Hypothalamus (tissue), 51 donors: ENCODE results near the gene PRKAB2.
"Not testable (repeated sequence)": the region's sequence is repeated elsewhere in the genome, so short reads cannot be mapped to it uniquely, and the experiment has no call there.

ENCODE experiments used
- DNase-seq, 51 donors: peaks; one replicate each; lab custom pipeline; 2025; lab: John Stamatoyannopoulos, UW

Gene PRKAB2

DNA sequence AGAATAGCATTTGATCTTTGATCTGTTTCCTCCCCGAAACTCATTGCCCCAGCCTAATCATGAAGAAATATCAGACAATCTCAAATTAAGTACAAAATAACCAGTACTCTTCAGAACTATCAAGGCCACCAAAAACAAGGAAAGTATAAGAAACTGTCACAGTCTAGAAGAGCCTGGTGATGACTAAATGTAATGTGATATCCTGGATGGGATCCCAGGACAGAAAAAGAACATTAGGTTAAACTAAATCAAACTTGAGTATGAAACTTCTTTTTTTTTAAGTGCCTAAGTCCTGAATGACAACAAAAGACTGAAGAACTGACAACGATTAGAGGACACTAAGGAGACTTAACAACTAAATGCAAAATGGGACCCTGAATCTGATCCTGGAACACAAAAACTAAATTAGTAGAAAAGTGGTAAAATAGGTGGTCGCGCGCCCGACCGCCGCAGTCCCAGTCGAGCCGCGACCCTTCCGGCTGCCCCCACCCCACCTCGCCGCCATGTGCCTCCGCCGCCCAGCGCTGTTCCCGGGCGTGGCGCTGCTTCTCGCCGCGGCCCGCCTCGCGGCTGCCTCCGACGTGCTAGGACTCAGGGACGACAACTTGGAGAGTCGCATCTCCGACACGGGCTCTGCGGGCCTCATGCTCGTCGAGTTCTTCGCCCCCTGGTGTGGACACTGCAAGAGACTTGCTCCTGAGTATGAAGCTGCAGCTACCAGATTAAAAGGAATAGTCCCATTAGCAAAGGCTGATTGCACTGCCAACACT, 5.5 kb upstream of the PRKAB2 start:
- no peak for DNase-seq

DNA sequence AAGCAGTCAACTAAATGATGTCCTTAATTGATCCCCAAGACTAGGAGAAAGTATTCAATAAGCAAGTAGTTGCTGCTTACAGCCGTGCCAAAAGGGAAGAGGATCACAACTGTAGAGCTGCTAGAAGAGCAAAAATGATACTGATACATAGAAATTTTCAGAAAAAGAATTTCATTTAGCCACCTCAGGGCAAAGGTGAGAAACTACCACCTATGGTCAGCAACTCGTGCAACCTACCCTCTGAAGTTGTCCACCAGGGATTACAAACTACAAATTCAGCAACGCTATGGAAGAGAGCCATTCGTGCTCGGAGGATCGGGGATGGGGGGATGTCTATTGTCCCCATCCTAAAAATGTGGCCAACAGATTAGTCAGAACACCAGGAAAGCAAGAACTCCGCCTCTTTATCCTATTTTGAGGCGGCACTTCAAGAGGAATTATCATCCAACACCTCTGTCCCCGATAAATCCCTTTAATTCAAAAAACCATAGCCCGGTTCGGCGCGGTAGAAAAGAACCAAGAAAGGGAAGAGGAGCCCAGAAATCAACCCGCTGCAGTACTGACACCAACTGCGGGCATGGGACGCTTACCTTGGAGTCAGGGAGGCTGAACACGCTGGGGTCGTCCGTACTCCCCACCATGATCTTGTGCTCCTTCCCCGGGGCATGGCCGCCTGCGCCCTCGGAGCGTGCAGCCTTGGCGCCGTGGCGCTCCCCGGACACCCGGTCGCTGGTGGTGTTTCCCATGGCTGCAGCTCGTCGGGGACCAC, 687 bp downstream of the PRKAB2 start:
- DNase-seq: peak in 6 of 51 donors; percentile 18 to 65 (median 33)

DNA sequence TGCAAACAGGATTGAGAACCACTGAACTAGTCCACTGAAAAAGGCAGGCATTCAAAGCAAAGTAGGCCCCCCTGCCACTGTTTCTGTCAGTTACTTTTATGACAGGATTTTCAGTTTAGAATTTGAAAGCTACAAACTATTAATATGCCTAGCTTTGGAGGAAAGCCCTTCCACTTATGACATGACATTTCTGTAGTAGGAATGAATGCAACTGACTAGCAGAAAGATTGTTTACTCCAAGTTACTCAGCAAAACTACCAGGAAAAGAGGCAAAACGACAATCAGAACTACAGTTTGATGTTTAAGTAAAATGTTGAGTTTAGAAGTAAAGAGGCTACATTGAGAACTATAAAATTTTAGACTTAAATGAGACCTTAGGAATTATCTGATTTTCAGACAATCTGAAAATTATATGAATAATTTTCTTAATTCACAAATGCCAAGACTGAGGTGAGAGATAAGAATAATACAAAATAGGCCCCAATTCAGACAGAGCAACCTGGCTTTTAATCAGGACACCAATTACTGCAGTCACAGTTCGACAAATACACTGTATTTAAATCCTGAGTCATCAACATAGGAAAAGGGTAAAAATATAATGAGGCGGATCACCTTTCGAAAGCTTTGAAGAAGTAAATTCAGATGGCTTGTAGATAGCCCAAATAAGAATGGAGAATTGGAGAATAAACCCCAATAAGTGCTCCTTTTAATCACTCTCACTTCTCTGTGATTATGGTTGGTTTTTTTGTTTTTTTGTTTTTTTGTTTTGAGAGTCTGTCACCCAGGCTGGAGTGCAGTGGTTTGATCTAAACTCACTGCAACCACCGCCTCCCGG, 2.2 kb downstream of the PRKAB2 start:
- DNase-seq: no peak

- no peak for DNase-seq
Measured at GRCh38 chr1:147169171-147169570, 3.1 kb downstream of the PRKAB2 start.

DNA sequence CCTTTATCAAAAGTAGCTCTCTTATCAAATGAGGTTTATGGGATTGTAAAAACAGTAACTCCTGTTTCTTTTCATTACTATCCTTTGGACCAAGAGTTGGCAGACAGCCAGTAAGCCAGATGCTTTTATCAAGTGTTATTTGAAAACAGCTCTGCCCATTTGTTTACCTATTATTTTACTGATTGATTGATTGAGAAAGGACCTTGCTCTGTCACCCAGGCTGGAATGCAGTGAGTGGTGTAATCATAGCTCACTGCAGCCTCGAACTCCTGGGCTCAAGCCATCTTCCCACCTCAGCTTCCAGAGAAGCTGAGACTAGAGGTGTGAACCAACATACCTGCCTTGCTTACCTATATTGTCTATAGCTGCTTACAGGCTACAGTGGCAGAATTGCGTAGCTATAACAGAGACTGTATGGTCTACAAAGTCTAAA, 3.6 kb downstream of the PRKAB2 start:
- no peak for DNase-seq

DNA sequence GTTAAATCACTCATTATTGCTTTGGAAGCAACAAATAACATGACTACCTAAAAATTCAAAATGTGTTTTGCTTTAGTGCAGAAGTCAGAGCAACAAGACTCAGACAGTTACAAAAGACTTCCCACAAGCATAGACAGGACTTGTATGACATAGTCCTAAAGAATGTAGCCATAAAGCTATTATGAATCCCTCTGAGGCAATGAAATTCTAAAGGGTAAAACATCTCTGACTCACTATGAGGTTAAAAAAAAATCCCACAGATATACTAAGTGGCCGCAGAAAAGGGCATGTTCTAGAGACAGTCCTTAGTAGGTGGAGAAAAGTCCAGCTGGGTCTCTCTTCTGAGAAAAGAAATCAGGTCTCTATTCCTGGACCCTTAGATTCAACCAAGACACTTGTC, 4.9 kb downstream of the PRKAB2 start:
- no peak for DNase-seq

DNA sequence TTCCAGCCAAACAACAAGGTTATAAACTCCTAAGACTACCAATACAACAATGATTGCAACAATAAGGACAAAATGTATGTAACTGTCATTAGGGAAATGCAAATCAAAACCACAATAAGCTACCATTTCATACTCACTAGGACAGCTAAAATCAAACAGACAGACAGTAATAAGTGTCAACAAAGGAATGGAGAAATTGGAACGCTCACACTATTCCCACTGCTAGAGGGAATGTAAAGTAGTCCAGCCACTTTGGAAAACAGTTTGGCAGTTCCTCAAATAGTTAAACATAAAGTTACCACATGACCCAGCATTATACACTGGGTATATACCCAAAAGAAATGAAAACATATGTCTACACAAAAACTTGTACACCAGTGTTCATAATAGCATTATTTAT, 9.3 kb downstream of the PRKAB2 start:
- no peak for DNase-seq

DNA sequence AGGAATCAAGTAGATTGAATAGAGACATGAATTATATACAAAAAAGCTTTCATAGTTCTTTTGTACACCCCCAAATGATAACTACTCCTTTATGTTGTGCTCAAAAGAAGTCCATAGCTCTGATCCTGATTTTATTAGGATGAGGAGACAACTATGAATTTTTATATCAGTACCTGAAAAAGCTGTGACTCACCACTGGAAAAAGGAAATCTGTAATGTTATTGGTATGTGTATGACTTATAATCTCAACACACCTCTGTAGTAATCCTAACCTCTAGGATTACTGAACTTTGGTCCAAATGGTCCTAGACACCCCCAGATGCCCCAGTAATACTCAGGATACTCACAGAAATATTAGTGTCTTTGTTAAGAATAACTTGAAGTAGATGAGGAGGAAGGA, 10.2 kb downstream of the PRKAB2 start:
- no peak for DNase-seq

DNA sequence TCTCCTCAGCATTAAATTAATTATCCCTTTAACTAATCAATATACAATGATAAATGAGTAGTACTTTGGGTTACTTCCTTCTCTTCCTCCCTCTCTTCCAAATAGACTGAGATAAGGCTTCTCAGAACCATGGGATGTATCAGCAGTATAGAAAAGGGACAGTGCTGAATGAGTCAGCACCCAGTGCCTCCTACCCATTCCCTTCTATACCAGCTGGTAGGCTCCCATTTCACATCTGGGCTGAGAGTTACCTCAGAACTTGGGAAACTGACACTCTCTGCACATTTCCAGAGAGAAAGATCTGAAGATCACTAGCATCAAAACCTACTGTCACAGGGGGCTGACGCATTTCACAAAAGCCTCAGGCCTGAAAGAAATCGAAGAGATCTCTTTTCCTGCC, 15.2 kb downstream of the PRKAB2 start:
- DNase-seq: peak in 1 of 51 donors; percentile 1

- DNase-seq: no peak
Measured at GRCh38 chr1:147156642-147157041, 15.6 kb downstream of the PRKAB2 start.

DNA sequence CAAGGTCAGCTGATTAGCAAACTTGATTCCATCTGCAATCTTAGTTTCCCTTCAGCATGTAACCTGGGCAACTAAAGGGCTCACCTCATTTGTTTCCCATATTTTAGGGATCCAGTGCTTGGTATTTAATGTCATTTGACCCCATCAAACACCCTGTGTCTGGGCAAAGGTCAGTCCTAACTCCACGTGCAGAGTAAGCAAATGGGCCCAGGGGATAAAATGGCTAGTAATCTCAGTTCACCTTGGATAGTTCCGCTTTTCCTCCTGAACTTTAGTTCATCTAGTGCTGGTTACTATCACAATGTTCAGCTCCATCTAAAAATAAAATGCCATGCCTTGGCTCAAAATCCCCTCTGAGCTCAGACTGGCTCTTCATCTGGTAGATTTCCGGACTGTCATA, 19.5 kb downstream of the PRKAB2 start:
- DNase-seq: no peak

DNA sequence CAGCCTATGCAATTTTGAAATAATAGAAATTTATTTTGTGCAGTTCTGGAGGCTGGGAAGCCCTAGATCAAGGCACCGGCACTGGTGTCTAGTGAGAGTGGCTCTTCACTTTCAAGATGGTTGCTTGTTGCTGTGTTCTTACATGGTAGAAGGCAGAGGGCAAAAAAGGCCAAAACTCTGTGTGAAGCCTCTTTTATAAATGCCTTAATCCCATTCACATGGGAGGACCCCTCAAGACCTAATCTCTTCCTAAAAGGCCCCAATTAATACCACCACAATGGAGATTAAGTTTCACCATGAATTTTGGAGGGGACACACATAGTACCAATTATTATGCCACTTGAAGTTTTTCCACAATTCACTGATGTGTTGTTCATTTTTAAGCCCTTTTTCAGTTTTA, 21.0 kb downstream of the PRKAB2 start:
- no peak for DNase-seq

DNA sequence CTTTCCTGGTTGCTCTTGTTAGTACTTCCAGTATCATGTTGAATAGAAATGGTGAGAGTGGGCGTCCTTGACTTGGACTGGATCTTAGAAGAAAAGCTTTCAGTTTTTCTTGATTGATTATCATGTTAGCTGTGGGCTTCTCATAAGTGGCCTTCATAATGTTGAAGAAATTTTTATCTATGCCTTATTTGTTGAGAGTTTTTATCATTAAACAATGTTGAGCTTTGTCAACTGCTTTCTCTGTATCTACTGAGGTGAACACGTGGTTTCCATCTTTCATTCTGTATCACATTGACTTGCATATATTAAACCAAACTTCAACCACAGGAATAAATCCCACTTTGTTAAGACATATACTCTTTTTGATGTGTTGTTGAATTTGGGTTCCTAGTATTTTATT, 29.4 kb downstream of the PRKAB2 start:
- DNase-seq: no peak

- DNase-seq: not testable (repeated sequence)
Measured at GRCh38 chr1:147130721-147131120, 41.5 kb downstream of the PRKAB2 start.

DNA sequence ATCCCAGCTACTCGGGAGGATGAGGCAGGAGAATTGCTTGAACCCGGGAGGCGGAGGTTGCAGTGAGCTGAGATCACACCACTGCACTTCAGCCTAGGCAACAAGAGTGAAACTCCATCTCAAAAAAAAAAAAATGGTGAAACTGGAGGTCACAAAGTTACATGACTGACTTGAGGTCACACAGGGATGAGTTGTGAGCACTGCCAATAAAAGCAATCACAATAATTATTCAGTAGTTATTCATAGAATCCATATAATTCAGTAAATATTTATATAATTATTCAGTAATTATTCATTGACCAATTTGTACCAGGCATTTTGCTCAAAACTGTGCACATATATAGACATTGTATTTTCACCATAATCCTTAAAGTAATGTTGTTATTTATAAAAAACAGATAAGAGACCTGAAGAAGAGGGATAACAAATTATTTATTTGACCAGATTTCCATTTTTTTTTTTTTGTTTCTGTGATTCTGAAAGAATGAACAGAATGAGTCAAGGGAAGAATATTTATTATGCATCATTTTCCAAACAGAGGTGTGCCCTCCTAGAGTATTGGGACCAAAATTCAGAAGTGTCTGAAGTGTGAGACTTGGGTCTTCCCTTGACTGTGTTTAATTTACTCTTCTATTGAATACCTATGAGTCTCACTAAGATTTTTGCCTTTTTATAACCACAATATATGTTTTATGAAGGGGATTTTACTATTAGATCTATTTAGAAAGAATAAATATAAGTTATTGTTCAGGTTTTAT, 43.0 kb downstream of the PRKAB2 start:
- DNase-seq: no peak

DNA sequence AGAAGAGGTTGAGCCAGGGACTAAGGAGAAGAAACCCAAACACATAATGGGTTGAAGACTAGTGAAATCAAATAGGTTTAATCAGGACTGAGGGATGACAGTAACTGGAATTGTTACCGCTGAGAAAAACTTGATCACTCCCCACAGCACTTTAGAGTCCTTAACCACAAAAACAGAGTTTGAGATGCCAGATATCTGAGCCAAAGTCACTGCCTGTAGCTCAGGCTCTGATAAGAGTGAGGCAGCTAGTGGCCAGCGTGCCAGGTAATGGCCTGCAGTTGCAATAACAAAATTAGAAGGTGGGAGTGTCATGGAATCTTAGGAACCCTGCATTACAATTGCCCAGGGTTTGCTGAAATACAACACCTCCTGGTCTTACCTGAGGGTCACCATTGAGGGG, 48.0 kb downstream of the PRKAB2 start:
- DNase-seq: no peak

- DNase-seq: no peak
Measured at GRCh38 chr1:147117109-147117508, 55.2 kb downstream of the PRKAB2 start.

DNA sequence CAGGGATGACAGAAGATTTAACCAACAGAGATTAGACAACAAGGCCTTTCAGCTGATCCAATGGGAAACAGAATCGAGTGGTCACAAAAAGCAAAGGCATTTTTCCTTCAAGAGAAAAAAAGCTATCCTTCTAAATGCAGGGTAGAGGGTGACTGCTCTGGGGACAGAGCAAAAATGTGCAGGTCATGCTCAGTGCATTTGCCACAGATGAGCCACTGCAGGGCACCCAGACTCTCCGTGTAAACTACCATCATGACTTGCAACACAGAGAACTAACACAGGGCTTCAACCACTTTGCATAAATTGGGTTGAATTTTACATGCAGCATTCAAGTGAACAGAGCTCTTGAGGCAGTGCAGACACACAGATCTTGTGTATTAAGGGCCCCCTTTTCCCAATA, 56.8 kb downstream of the PRKAB2 start:
- DNase-seq: no peak

- DNase-seq: not testable (repeated sequence)
Measured at GRCh38 chr1:147115079-147115478, 57.2 kb downstream of the PRKAB2 start.

GRCh38 chr1:147114353-147114752, 57.9 kb downstream of the PRKAB2 start:
- not testable (repeated sequence) for DNase-seq
